Measurements from ENCODE around the gene MSL1. TPM values are rescaled to one million over a fixed set of nuclear protein-coding genes. Genes with fewer than 3 reads are reported as not detected.
"Not testable (repeated sequence)": the region's sequence is repeated elsewhere in the genome, so short reads cannot be mapped to it uniquely, and the experiment has no call there.

MSL1 gene
- total and polyA plus RNA-seq, 12 donors = 26.3 to 65.0 (median 40.4) TPM

DNA sequence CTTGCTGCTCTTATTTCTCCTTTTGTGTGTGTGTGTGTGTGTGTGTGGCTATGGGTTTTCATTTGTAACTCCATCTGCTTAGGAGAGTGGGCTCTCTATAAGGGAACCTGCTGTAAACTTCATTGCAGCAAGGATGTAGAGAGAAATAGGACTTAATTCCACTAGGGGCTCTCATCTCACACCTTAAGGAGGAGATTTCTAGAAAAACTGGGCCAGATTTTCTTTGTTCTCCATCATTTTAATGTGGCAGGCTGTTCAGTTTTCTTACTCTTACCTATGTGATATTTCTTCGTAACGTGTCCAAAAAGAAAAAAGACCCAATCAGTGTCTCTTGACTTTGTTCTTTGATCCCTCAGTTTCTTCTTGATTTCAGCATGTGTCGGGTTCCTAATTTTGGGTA, 14.0 kb downstream of the MSL1 start:
- no peak for DNase-seq
- H3K9me3 ChIP-seq = no peaks in the 10 kb centered on the region
- no peak for ATAC-seq
- H3K4me3 ChIP-seq = no peak overlapping the region
- TF ChIP-seq, protein P1, sequence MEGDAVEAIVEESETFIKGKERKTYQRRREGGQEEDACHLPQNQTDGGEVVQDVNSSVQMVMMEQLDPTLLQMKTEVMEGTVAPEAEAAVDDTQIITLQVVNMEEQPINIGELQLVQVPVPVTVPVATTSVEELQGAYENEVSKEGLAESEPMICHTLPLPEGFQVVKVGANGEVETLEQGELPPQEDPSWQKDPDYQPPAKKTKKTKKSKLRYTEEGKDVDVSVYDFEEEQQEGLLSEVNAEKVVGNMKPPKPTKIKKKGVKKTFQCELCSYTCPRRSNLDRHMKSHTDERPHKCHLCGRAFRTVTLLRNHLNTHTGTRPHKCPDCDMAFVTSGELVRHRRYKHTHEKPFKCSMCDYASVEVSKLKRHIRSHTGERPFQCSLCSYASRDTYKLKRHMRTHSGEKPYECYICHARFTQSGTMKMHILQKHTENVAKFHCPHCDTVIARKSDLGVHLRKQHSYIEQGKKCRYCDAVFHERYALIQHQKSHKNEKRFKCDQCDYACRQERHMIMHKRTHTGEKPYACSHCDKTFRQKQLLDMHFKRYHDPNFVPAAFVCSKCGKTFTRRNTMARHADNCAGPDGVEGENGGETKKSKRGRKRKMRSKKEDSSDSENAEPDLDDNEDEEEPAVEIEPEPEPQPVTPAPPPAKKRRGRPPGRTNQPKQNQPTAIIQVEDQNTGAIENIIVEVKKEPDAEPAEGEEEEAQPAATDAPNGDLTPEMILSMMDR (IDR thresholded peaks at IDR 0.05) = no peak
- peaks cover 0 to 76% (median 62%) of the 10 kb centered on the region in 9 donors for H3K36me3 ChIP-seq
- 88 to 96% methylated on average over 3 of the region's 3 CpGs for WGBS, 2 donors
- intact Hi-C loops (cut with DNase I) = loop anchor here in 1 of 10 donors (2.0 kb wide), 1 partner anchor 13 kb away; no protein-coding TSS in a partner anchor
- no peaks in the 10 kb centered on the region for H3K27me3 ChIP-seq
- no peak overlapping the region for H3K27ac ChIP-seq
- H3K4me1 ChIP-seq = peaks cover 5 to 26% (median 10%) of the 10 kb centered on the region in 9 donors

DNA sequence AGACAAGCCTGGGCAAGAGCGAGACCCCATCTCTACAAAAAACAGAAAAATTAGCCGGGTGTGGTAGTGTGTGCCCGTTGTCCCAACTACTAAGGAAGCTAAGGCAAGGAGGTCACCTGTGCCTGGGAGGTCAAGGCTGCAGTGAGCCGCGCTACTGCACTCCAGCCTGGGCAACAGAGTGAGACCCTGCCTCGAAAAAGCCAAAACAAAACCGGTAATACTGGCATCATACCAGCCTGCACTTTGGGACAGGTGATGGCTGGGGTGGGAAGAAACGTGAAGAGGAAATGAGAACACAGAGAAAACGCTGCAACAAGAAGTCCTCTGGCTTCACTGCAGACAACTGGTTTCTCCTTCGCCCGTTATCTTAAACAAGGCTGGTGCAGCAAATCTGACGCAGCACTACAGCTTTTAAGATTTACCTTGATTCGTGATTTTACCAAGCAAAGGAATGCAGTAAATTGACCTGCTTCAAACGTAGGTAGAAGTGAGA, 17.8 kb downstream of the MSL1 start:
- Histone ChIP-seq H3K27ac (peak overlapping the region; percentile 85 to 99 (median 96)), H3K9me3 (no peaks in the 10 kb centered on the region), H3K27me3 (no peaks in the 10 kb centered on the region), H3K4me3 (peak overlapping the region; percentile 48 to 86 (median 66)), H3K36me3 (peaks cover 0 to 71% (median 37%) of the 10 kb centered on the region in 9 donors), H3K4me1 (peaks cover 5 to 43% (median 30%) of the 10 kb centered on the region in 9 donors)
- WGBS, 2 donors = 18 to 20% methylated on average over 14 of the region's 14 CpGs
- ATAC-seq = peak in 6 of 8 donors; percentile 2 to 28 (median 6)
- intact Hi-C loops (cut with DNase I) = loop anchor here in 2 of 10 donors (2.0 kb wide), 2 partner anchors 17 to 27 kb away; no protein-coding TSS in a partner anchor
- TF ChIP-seq, protein P1 (IDR thresholded peaks at IDR 0.05) = no peak
- no peak for DNase-seq

DNA sequence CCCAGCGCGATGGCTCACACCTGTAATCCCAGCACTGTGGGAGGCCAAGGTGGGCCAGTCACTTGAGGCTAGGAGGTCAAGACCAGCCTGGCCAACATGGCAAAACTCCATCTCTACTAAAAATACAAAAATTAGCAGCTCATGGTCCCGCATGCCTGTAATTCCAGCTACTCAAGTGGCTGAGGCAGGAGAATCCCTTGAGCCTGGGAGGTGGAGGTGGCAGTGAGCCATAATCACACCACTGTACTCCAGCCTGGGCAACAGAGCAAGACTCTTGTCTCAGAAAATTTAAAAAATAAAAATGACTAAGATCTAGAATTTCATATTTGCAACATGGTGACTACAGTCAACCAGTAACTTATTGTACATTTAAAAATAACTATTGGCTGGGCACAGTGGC, 21.4 kb downstream of the MSL1 start:
- Histone ChIP-seq H3K4me1 (peaks cover 5 to 57% (median 37%) of the 10 kb centered on the region in 9 donors), H3K36me3 (peaks cover 0 to 71% (median 33%) of the 10 kb centered on the region in 9 donors)
- H3K27ac ChIP-seq; ATAC-seq; H3K9me3 ChIP-seq; DNase-seq; H3K27me3 ChIP-seq; intact Hi-C loops (cut with DNase I); H3K4me3 ChIP-seq: not testable (repeated sequence)
- WGBS, 2 donors = 85 to 88% methylated on average over 3 of the region's 3 CpGs

DNA sequence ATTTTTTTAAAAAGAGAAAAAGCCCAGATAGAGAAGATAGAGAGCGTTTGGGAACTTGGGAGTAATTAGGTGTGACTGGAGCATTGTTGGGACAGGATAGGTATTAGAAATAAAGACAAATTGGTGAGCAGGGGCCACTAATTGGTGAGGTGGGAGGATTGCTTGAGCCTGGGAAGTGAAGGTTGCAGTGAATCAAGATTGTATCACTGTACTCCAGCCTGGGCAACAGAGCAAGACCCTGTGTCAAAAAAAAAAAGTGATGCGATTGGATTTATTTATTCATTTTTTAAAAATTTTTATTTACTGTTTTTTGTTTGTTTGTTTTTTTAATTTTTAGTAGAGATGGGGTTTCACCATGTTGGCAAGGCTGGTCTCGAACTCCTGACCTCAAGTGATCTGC, 23.7 kb downstream of the MSL1 start:
- TF ChIP-seq, protein P1 (IDR thresholded peaks at IDR 0.05) = no peak
- no peak for ATAC-seq
- WGBS, 2 donors = 93 to 97% methylated on average over 3 of the region's 3 CpGs

DNA sequence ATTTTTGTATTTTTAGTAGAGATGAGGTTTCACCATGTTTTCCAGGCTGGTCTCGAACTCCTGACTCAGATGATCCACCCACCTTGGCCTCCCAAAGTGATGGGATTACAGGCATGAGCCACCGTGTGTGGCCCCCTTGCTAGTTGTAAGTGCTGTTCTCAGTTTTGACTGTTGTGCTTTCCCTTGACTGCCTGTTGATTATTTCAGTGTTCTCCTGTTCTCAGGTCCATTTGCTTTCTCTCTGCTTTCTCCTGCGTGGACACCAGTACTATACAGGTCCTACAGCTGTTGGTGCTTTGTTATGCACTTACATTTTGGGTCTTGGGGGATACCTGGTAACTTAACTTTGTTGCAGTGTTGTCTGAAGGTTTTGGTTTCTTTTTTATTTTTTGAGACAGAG, 26.8 kb downstream of the MSL1 start:
- H3K36me3 ChIP-seq = peaks cover 0 to 100% (median 65%) of the 10 kb centered on the region in 9 donors

More for the DNA sequence above, 23.7 kb downstream of the MSL1 start:
- no peak for DNase-seq
- Histone ChIP-seq H3K4me3 (no peak overlapping the region), H3K4me1 (peaks cover 0 to 60% (median 27%) of the 10 kb centered on the region in 9 donors), H3K36me3 (peaks cover 0 to 93% (median 50%) of the 10 kb centered on the region in 9 donors), H3K27me3 (no peaks in the 10 kb centered on the region), H3K27ac (no peak overlapping the region), H3K9me3 (no peaks in the 10 kb centered on the region)
- intact Hi-C loops (cut with DNase I) = no loop called here

More for the DNA sequence above, 26.8 kb downstream of the MSL1 start:
- Histone ChIP-seq H3K9me3 (no peaks in the 10 kb centered on the region), H3K27me3 (no peaks in the 10 kb centered on the region), H3K27ac (no peak overlapping the region), H3K4me3 (no peak overlapping the region), H3K4me1 (peaks cover 0 to 40% (median 9%) of the 10 kb centered on the region in 9 donors)
- intact Hi-C loops (cut with DNase I) = no loop called here
- no peak for ATAC-seq
- no peak for DNase-seq
- TF ChIP-seq, protein P1 (IDR thresholded peaks at IDR 0.05) = no peak
- 79 to 84% methylated on average over 3 of the region's 3 CpGs for WGBS, 2 donors
